GM12878 (cell line): ENCODE data around the gene PMP22. TPM values are rescaled to one million over a fixed set of nuclear protein-coding genes. Genes with fewer than 3 reads are reported as not detected.

Experiments used
- ATAC-seq: fragments of 200-7000 bp; cut with Tn5 transposase; 3 replicates; pipeline ENCODE4 v1.9.1; 2020; ENCODE audit warnings: mild to moderate bottlenecking, moderate library complexity
- BruUV-seq: library from RNA; stranded (reverse); fragments of 400-500 nt; replicated peaks from 2 replicates; lab custom pipeline; 2021; lab: Mats Ljungman, UMichigan
- CTCF ChIA-PET: fragments of 300-600 bp; sonication (Branson Sonifier 250); formaldehyde crosslinking; extraction: SDS; loops from one replicate; lab custom pipeline; 2021; ENCODE audit warnings: inconsistent platforms; lab: Yijun Ruan, JAX
- POLR2A ChIA-PET: fragments of 350-600 bp; formaldehyde crosslinking; extraction: SDS; loops from one replicate; lab custom pipeline; 2021; ENCODE audit warnings: inconsistent platforms; lab: Charles Lee
- RAD21 ChIA-PET: fragments of 300-600 bp; sonication (Branson Sonifier 250); formaldehyde crosslinking; loops from one replicate; lab custom pipeline; 2023; ENCODE audit warnings: antibody characterized with exemption; ENCODE audit not compliant: unreplicated experiment; lab: Charles Lee
- SMC1A ChIA-PET: fragments of 300-600 bp; sonication (Branson Sonifier 250); formaldehyde crosslinking; loops from one replicate; lab custom pipeline; 2023; ENCODE audit not compliant: unreplicated experiment, uncharacterized antibody; lab: Charles Lee
- DNase-seq: peaks from one replicate; pipeline ENCODE4 v3.0.0-alpha.2; 2011; ENCODE audit warnings: low read depth, low spot score
- FAIRE-seq: peaks from 3 replicates; lab custom pipeline; 2011; peaks lifted over from hg19 to GRCh38; lab: Jason Lieb, UNC
- H2AFZ ChIP-seq: 2 replicates; pipeline ENCODE4 v1.6.0; 2011; ENCODE audit warnings: low read depth, low read length, control low read depth; ENCODE audit not compliant: control insufficient read depth
- H3K27ac ChIP-seq: 2 replicates; pipeline ENCODE4 v1.5.1; 2011; ENCODE audit warnings: control low read depth; ENCODE audit not compliant: control insufficient read depth, insufficient read depth
- H3K27me3 ChIP-seq, 2 experiments: replicated peaks in 1 of 2; 2 replicates each; pipeline versions ENCODE4 v1.6.0 to v1.6.1; 2011; ENCODE audit warnings: low read length in 1 of 2; ENCODE audit not compliant: control insufficient read depth in 2 of 2, insufficient read depth in 2 of 2
- H3K36me3 ChIP-seq, 2 experiments: 2 replicates each; pipeline ENCODE4 v1.5.1; 2011; ENCODE audit warnings: low read length in 1 of 2; ENCODE audit not compliant: control insufficient read depth in 2 of 2, insufficient read depth in 2 of 2
- H3K4me1 ChIP-seq: 2 replicates; pipeline ENCODE4 v1.6.1; 2011; ENCODE audit warnings: mild to moderate bottlenecking, low read length, moderate library complexity, mixed read lengths; ENCODE audit not compliant: control insufficient read depth, insufficient read depth
- H3K4me2 ChIP-seq: 2 replicates; pipeline ENCODE4 v1.6.0; 2011; ENCODE audit warnings: control low read depth; ENCODE audit not compliant: control insufficient read depth, insufficient read depth
- H3K4me3 ChIP-seq: fragments of 200-600 bp; sonication (generic); 2 replicates; pipeline ENCODE4 v1.5.1; 2016
- H3K79me2 ChIP-seq: 2 replicates; pipeline ENCODE4 v1.6.0; 2011; ENCODE audit warnings: low read length; ENCODE audit not compliant: control insufficient read depth, insufficient read depth
- H3K9ac ChIP-seq: 2 replicates; pipeline ENCODE4 v1.8.0; 2011; ENCODE audit warnings: low read length, control low read depth, mixed read lengths; ENCODE audit not compliant: control insufficient read depth, insufficient read depth
- H3K9me3 ChIP-seq: replicated peaks from 3 replicates; pipeline ENCODE4 v1.5.1; 2011; ENCODE audit warnings: mild to moderate bottlenecking, low read length; ENCODE audit not compliant: control insufficient read depth, insufficient read depth
- H4K20me1 ChIP-seq: 2 replicates; pipeline ENCODE4 v1.6.0; 2011; ENCODE audit not compliant: control insufficient read depth, insufficient read depth
- NFYA ChIP-seq: IDR thresholded peaks from 2 replicates; pipeline ENCODE4 v1.6.1; 2011; ENCODE audit warnings: low read depth, mild to moderate bottlenecking, low read length, improper control_type of control experiment, borderline replicate concordance
- ZNF24 ChIP-seq: fragments of 450-650 bp; IDR thresholded peaks from 2 replicates; pipeline ENCODE4 v1.6.1; 2017; ENCODE audit warnings: antibody characterized with exemption, mild to moderate bottlenecking
- ZSCAN29 ChIP-seq: fragments of 450-650 bp; IDR thresholded peaks from 2 replicates; pipeline ENCODE4 v1.6.1; 2017; ENCODE audit warnings: mild to moderate bottlenecking, moderate library complexity
- WGBS: methylation state at CpG from one replicate; pipeline ENCODE4 v1.1.6; 2016; ENCODE audit warnings: low lambda C conversion rate; ENCODE audit not compliant: insufficient replicate concordance, insufficient coverage; ENCODE audit errors: missing lambda C conversion rate; 5-methylcytosine and 5-hydroxymethylcytosine counted together
- in situ Hi-C: fragments of 300-500 bp; cut with MboI; formaldehyde crosslinking; loops from 9 replicates; pipeline ENCODE4 v1.14.3; 2018; ENCODE audit warnings: mixed read lengths
- intact Hi-C: fragments of 100-400 bp; cut with micrococcal nuclease; formaldehyde crosslinking; loops from one replicate; pipeline ENCODE4 v1.14.2; 2022; ENCODE audit not compliant: unreplicated experiment
- polyA plus RNA-seq, 11 experiments: library from polyadenylated mRNA; depleted of rRNA in 4 of 11; unstranded in 6 of 11; stranded (reverse) in 5 of 11; fragments of >200 nt; fragmentation: Nextera tagmentation in 4 of 11; fragmentation: Illumina TruSeq in 1 of 11; extraction: Ambion mirVana in 4 of 11; extraction: Trizol in 1 of 11; gene quantifications; 1 replicate in 1 of 11; 2 replicates in 10 of 11; pipeline versions ENCODE4 v1.2.1 to v1.2.3, GENCODE V29; 2011 to 2016; ENCODE audit warnings: inconsistent platforms in 2 of 11, missing spikeins in 2 of 11, low read depth in 1 of 11
- total RNA-seq, 4 experiments: library from RNA; depleted of rRNA in 3 of 4; stranded (reverse); fragments of >200 nt in 3 of 4; fragmentation: Illumina TruSeq in 1 of 4; extraction: Trizol in 1 of 4; gene quantifications; 2 replicates each; pipeline versions ENCODE4 v1.2.1 to v1.2.3, GENCODE V29; 2013 to 2021
- TF ChIP-seq, protein P1 (sequence below): fragments of 450-650 bp; IDR thresholded peaks from 2 replicates; pipeline ENCODE4 v1.6.1; 2014; ENCODE audit warnings: mild to moderate bottlenecking
- TF ChIP-seq, protein P2 (sequence below): IDR thresholded peaks from 2 replicates; pipeline ENCODE4 v1.6.1; 2012; ENCODE audit warnings: low read depth, low read length, improper control_type of control experiment

The PMP22 gene
- total and polyA plus RNA-seq, 10 of the 15 experiments (the other 5 are each of a cell fraction or from before 2014, with no cell fraction given) = 0.59 TPM; not detected in 9

DNA sequence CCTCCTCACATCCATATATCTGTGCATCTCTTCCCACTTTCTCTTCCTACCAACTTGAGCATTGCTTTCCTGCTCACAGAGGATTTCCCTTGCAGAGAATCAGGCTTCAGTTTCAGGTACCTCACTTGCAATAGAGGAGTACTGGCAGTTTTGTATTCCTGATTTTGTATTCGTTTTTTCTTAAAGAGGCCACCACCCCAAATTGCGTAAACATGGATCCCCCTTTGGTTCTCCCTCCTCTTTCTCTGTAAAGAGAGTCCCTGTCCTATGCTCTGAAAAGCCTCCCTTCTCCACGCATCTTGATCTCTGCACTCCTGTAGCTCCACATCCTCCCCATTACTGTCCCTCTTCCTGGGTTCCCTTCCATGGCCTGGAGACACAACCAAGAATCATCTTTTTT lies 44.1 kb upstream of the PMP22 start:
- H3K4me2 ChIP-seq = no peak overlapping the region
- DNase-seq = no peak
- H3K4me3 ChIP-seq = no peak overlapping the region
- in situ Hi-C loops (no loop called here), intact Hi-C loops (no loop called here)
- SMC1A ChIA-PET = no interaction called here
- CTCF ChIA-PET = no interaction called here
- H2AFZ ChIP-seq = no peak overlapping the region
- no peaks in the 10 kb centered on the region for H3K79me2 ChIP-seq
- FAIRE-seq = no peak
- H3K9ac ChIP-seq = no peak overlapping the region
- POLR2A ChIA-PET = no interaction called here
- no peak overlapping the region for H3K27ac ChIP-seq
- no TSS peak for BruUV-seq
- H3K27me3 ChIP-seq = no peaks in the 10 kb centered on the region; a peak in 1 of 4 replicates
- no peaks in the 10 kb centered on the region for H3K9me3 ChIP-seq
- H3K4me1 ChIP-seq = no peaks in the 10 kb centered on the region
- TF ChIP-seq NFYA = no peak
- TF ChIP-seq ZSCAN29 = no peak
- TF ChIP-seq, protein P1, sequence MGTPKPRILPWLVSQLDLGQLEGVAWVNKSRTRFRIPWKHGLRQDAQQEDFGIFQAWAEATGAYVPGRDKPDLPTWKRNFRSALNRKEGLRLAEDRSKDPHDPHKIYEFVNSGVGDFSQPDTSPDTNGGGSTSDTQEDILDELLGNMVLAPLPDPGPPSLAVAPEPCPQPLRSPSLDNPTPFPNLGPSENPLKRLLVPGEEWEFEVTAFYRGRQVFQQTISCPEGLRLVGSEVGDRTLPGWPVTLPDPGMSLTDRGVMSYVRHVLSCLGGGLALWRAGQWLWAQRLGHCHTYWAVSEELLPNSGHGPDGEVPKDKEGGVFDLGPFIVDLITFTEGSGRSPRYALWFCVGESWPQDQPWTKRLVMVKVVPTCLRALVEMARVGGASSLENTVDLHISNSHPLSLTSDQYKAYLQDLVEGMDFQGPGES = no peak
- RAD21 ChIA-PET = no interaction called here
- no peaks in the 10 kb centered on the region for H4K20me1 ChIP-seq
- WGBS = 0% methylated on average over 3 of the region's 3 CpGs
- no peaks in the 10 kb centered on the region for H3K36me3 ChIP-seq
- ATAC-seq = no peak

DNA sequence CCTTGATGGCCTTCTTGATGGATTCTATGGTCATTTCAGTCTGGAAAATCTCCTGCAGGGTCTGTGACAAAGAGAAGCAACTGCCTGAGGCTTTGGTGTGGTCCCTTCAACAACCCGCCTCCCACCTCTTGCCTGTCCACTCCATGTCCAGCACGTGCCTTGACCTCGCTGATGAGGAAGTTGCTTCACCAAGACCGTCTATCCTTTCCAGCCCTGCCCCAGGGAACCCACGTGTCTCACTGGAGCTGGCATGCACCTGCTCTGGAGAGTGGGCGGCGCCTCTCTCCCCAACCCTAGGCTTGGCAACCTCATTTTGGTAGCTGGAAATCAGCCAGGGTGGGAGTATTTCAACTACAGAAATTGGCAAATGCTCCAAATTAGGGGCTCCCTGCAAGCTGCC lies 43.6 kb upstream of the PMP22 start:
- WGBS = 25% methylated on average over 7 of the region's 7 CpGs
- DNase-seq (no peak), ATAC-seq (no peak), FAIRE-seq (no peak)
- no peak overlapping the region for H3K27ac ChIP-seq
- H3K79me2 ChIP-seq = no peaks in the 10 kb centered on the region
- no peaks in the 10 kb centered on the region for H3K27me3 ChIP-seq
- H4K20me1 ChIP-seq = no peaks in the 10 kb centered on the region
- intact Hi-C loops = no loop called here
- CTCF ChIA-PET = no interaction called here
- in situ Hi-C loops = no loop called here
- H3K36me3 ChIP-seq = no peaks in the 10 kb centered on the region
- H3K4me2 ChIP-seq = no peak overlapping the region
- SMC1A ChIA-PET = no interaction called here
- RAD21 ChIA-PET = no interaction called here
- H3K4me1 ChIP-seq = no peaks in the 10 kb centered on the region
- no TSS peak for BruUV-seq
- no peak overlapping the region for H3K9ac ChIP-seq
- H3K4me3 ChIP-seq = no peak overlapping the region
- no peak overlapping the region for H2AFZ ChIP-seq
- POLR2A ChIA-PET = no interaction called here
- no peak for TF ChIP-seq ZNF24
- TF ChIP-seq, protein P2, sequence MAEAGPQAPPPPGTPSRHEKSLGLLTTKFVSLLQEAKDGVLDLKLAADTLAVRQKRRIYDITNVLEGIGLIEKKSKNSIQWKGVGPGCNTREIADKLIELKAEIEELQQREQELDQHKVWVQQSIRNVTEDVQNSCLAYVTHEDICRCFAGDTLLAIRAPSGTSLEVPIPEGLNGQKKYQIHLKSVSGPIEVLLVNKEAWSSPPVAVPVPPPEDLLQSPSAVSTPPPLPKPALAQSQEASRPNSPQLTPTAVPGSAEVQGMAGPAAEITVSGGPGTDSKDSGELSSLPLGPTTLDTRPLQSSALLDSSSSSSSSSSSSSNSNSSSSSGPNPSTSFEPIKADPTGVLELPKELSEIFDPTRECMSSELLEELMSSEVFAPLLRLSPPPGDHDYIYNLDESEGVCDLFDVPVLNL = no peak
- no peaks in the 10 kb centered on the region for H3K9me3 ChIP-seq
